DND-41 (cell line): ENCODE results near the gene IL17RB.

Experiments used
- ATAC-seq: fragments of 200-7000 bp; cut with Tn5 transposase; 3 replicates; pipeline ENCODE4 v1.9.1; 2021; ENCODE audit warnings: low read depth; ENCODE audit not compliant: insufficient read depth
- DNase-seq: peaks from one replicate; pipeline ENCODE4 v3.0.0-alpha.2; 2020
- H2AFZ ChIP-seq: 2 replicates; pipeline ENCODE4 v1.6.0; 2012; ENCODE audit warnings: low read depth, low read length
- H3K27ac ChIP-seq: 2 replicates; pipeline ENCODE4 v1.5.1; 2012; ENCODE audit warnings: low read length, inconsistent platforms
- H3K27me3 ChIP-seq: fragments of 200-600 bp; sonication (generic); 2 replicates; pipeline ENCODE4 v1.6.0; 2012; ENCODE audit warnings: low read length, mild to moderate bottlenecking, inconsistent platforms; ENCODE audit not compliant: insufficient read depth, poor library complexity
- H3K36me3 ChIP-seq: 2 replicates; pipeline ENCODE4 v1.5.1; 2012; ENCODE audit warnings: low read length, inconsistent platforms; ENCODE audit not compliant: insufficient read depth
- H3K4me1 ChIP-seq: 2 replicates; pipeline ENCODE4 v1.5.1; 2012; ENCODE audit warnings: mild to moderate bottlenecking, low read length; ENCODE audit not compliant: insufficient read depth
- H3K4me2 ChIP-seq: 2 replicates; pipeline ENCODE4 v1.6.0; 2012; ENCODE audit warnings: mild to moderate bottlenecking, moderate library complexity, low read length, inconsistent platforms; ENCODE audit not compliant: insufficient read depth
- H3K4me3 ChIP-seq, 2 experiments: fragments of 200-600 bp in 1 of 2; shearing (Covaris generic) in 1 of 2; 2 replicates each; pipeline ENCODE4 v1.5.1; 2012 to 2016; ENCODE audit warnings: inconsistent platforms in 2 of 2, low read length in 2 of 2, mild to moderate bottlenecking in 2 of 2, low read depth in 1 of 2, moderate library complexity in 1 of 2
- H3K79me2 ChIP-seq: 2 replicates; pipeline ENCODE4 v1.6.0; 2012; ENCODE audit warnings: low read length, inconsistent platforms; ENCODE audit not compliant: insufficient read depth
- H3K9ac ChIP-seq: 2 replicates; pipeline ENCODE4 v1.6.0; 2012; ENCODE audit warnings: low read depth, mild to moderate bottlenecking, inconsistent platforms, low read length, moderate library complexity
- H3K9me3 ChIP-seq: 2 replicates; pipeline ENCODE4 v1.5.1; 2012; ENCODE audit warnings: low read length, moderate library complexity, mild to moderate bottlenecking, inconsistent platforms; ENCODE audit not compliant: insufficient read depth, severe bottlenecking
- H4K20me1 ChIP-seq: 2 replicates; pipeline ENCODE4 v1.6.0; 2012; ENCODE audit warnings: low read length; ENCODE audit not compliant: insufficient read depth
- EZH2 ChIP-seq: IDR thresholded peaks from 3 replicates; pipeline ENCODE4 v1.6.1; 2012; ENCODE audit warnings: borderline replicate concordance, low read depth, mild to moderate bottlenecking, moderate library complexity, low read length, inconsistent platforms; ENCODE audit not compliant: severe bottlenecking
- TF ChIP-seq, protein P1 (sequence below): IDR thresholded peaks from 2 replicates; pipeline ENCODE4 v1.5.1; 2012; ENCODE audit warnings: borderline replicate concordance, low read length, moderate library complexity, mild to moderate bottlenecking; ENCODE audit not compliant: poor library complexity, severe bottlenecking; ENCODE audit errors: extremely low read depth

The IL17RB gene

GRCh38 chr3:53815067-53815466, 31.3 kb upstream of the IL17RB start:
- Histone ChIP-seq H3K9ac (no peak overlapping the region), H3K27ac (no peak overlapping the region), H3K27me3 (peaks cover 15% of the 10 kb centered on the region), H3K9me3 (no peaks in the 10 kb centered on the region), H3K36me3 (no peaks in the 10 kb centered on the region), H3K4me3 (no peak overlapping the region), H4K20me1 (peaks cover 14% of the 10 kb centered on the region), H3K4me1 (peaks cover 19% of the 10 kb centered on the region), H2AFZ (no peak overlapping the region), H3K79me2 (no peaks in the 10 kb centered on the region), H3K4me2 (no peak overlapping the region)
- DNase-seq (no peak), ATAC-seq (no peak)
- TF ChIP-seq, protein P1, sequence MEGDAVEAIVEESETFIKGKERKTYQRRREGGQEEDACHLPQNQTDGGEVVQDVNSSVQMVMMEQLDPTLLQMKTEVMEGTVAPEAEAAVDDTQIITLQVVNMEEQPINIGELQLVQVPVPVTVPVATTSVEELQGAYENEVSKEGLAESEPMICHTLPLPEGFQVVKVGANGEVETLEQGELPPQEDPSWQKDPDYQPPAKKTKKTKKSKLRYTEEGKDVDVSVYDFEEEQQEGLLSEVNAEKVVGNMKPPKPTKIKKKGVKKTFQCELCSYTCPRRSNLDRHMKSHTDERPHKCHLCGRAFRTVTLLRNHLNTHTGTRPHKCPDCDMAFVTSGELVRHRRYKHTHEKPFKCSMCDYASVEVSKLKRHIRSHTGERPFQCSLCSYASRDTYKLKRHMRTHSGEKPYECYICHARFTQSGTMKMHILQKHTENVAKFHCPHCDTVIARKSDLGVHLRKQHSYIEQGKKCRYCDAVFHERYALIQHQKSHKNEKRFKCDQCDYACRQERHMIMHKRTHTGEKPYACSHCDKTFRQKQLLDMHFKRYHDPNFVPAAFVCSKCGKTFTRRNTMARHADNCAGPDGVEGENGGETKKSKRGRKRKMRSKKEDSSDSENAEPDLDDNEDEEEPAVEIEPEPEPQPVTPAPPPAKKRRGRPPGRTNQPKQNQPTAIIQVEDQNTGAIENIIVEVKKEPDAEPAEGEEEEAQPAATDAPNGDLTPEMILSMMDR = no peak
- TF ChIP-seq EZH2 = no peak

DNA sequence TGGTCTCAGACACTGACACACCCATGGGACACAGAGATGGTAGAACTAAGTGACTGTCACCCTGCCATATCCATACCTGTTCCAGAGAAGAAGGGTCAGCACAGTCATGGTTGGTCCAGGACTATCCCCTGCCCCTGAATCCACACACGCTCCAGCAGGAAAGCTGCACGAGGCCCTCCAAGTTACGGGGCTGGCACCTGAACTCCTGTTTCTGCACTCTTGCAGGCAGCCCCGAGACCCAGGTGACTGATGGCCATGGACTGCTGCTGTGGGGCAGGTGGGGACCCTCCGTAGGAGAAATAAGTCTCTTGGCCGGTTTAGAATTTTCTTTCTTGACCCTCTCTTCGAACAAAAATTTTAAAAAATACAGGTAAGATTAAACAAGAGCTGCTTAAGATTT, 30.7 kb upstream of the IL17RB start:
- no peak overlapping the region for H3K9ac ChIP-seq
- peaks cover 14% of the 10 kb centered on the region for H4K20me1 ChIP-seq
- TF ChIP-seq, protein P1 = no peak
- TF ChIP-seq EZH2 = no peak
- H3K4me1 ChIP-seq = peaks cover 19% of the 10 kb centered on the region
- ATAC-seq (no peak), DNase-seq (no peak)
- no peak overlapping the region for H3K4me3 ChIP-seq
- H3K4me2 ChIP-seq = no peak overlapping the region
- H3K9me3 ChIP-seq = no peaks in the 10 kb centered on the region
- H3K27ac ChIP-seq = no peak overlapping the region
- H3K27me3 ChIP-seq = peaks cover 15% of the 10 kb centered on the region
- H3K36me3 ChIP-seq = no peaks in the 10 kb centered on the region
- no peaks in the 10 kb centered on the region for H3K79me2 ChIP-seq
- no peak overlapping the region for H2AFZ ChIP-seq

GRCh38 chr3:53816425-53816824, 29.9 kb upstream of the IL17RB start:
- no peaks in the 10 kb centered on the region for H3K36me3 ChIP-seq
- no peak for ATAC-seq
- peaks cover 11% of the 10 kb centered on the region for H4K20me1 ChIP-seq
- peaks cover 19% of the 10 kb centered on the region for H3K4me1 ChIP-seq
- H3K4me3 ChIP-seq = no peak overlapping the region
- no peak for TF ChIP-seq EZH2
- TF ChIP-seq, protein P1 = no peak
- peaks cover 15% of the 10 kb centered on the region for H3K27me3 ChIP-seq
- no peaks in the 10 kb centered on the region for H3K9me3 ChIP-seq
- no peaks in the 10 kb centered on the region for H3K79me2 ChIP-seq
- no peak for DNase-seq
- H3K9ac ChIP-seq = no peak overlapping the region
- no peak overlapping the region for H3K4me2 ChIP-seq
- no peak overlapping the region for H3K27ac ChIP-seq
- no peak overlapping the region for H2AFZ ChIP-seq

DNA sequence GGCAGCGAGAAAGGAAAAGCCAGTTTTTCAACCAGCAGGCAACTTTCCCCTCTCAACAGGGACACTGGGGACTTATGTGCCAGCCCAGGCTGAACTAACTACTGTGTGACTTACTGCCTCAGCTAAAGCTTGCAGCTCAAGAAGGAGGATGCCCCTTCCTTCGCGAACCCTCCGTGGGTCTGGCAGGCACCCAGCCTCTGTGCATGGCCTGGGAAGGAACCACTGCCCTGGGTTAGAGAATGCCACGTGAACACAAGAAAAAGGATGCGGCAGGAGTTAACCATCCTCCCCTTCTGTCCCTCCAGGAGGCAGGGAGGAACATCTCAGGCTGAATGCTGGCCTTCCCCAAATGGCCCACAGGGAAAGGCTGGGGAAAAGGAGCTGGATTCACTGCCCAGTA, 29.2 kb upstream of the IL17RB start:
- no peak overlapping the region for H2AFZ ChIP-seq
- no peak overlapping the region for H3K9ac ChIP-seq
- H3K9me3 ChIP-seq = no peaks in the 10 kb centered on the region
- H3K4me1 ChIP-seq = peaks cover 19% of the 10 kb centered on the region
- H4K20me1 ChIP-seq = peaks cover 11% of the 10 kb centered on the region
- DNase-seq (no peak), ATAC-seq (no peak)
- TF ChIP-seq, protein P1 = no peak
- no peak for TF ChIP-seq EZH2
- H3K79me2 ChIP-seq = no peaks in the 10 kb centered on the region
- no peaks in the 10 kb centered on the region for H3K36me3 ChIP-seq
- no peak overlapping the region for H3K27ac ChIP-seq
- H3K27me3 ChIP-seq = peaks cover 15% of the 10 kb centered on the region
- no peak overlapping the region for H3K4me3 ChIP-seq
- H3K4me2 ChIP-seq = no peak overlapping the region
